B cell (primary cell): ENCODE data around the gene PRMT6. TPM values are rescaled to one million over a fixed set of nuclear protein-coding genes. Genes with fewer than 3 reads are reported as not detected.

Experiments
- ATAC-seq: fragments of 200-7000 bp; cut with Tn5 transposase; one replicate; pipeline ENCODE4 v1.10.0; 2021; ENCODE audit warnings: low read depth, mild to moderate bottlenecking, moderate number of reproducible peaks, moderate library complexity
- CTCF ChIA-PET: fragments of 350-600 bp; sonication (Branson Sonifier 250); formaldehyde crosslinking; loops from one replicate; lab custom pipeline; 2021; ENCODE audit warnings: antibody characterized with exemption, inconsistent platforms; lab: Charles Lee
- POLR2A ChIA-PET: fragments of 350-600 bp; sonication (Branson Sonifier 250); formaldehyde crosslinking; loops from one replicate; lab custom pipeline; 2021; ENCODE audit warnings: antibody characterized with exemption; lab: Charles Lee
- DNase-seq: peaks from one replicate; pipeline ENCODE4 v3.0.0; 2013
- H2AFZ ChIP-seq: 2 replicates; pipeline ENCODE4 v1.6.1; 2012; ENCODE audit warnings: mild to moderate bottlenecking, low read depth, low read length; ENCODE audit not compliant: insufficient read depth, poor library complexity, severe bottlenecking
- H3K27ac ChIP-seq, 2 donors: 1 replicate in 1 of 2; 2 replicates in 1 of 2; pipeline ENCODE4 v1.5.1; 2012 to 2013; ENCODE audit warnings: low read length in 2 of 2, mild to moderate bottlenecking in 2 of 2, moderate library complexity in 1 of 2
- H3K27me3 ChIP-seq, 4 experiments: fragments of 200-600 bp in 1 of 4; sonication (generic) in 1 of 4; replicated peaks in 1 of 4; 1 replicate in 2 of 4; 2 replicates in 2 of 4; pipeline versions ENCODE4 v1.6.1 to v1.7.0; 2013 to 2016; ENCODE audit warnings: low read length in 3 of 4, mild to moderate bottlenecking in 2 of 4, mixed read lengths in 1 of 4, moderate library complexity in 1 of 4; ENCODE audit not compliant: insufficient read depth in 4 of 4, control insufficient read depth in 3 of 4; ENCODE audit errors: control extremely low read depth in 1 of 4
- H3K36me3 ChIP-seq, 2 experiments: replicated peaks in 1 of 2; 1 replicate in 1 of 2; 2 replicates in 1 of 2; pipeline versions ENCODE4 v1.6.1 to v1.7.1; 2013; ENCODE audit warnings: low read length in 1 of 2; ENCODE audit not compliant: insufficient read depth in 2 of 2, control insufficient read depth in 1 of 2; ENCODE audit errors: control extremely low read depth in 1 of 2, extremely low read depth in 1 of 2
- H3K4me1 ChIP-seq, 2 donors: fragments of 200-600 bp in 1 of 2; sonication (generic) in 1 of 2; 1 replicate in 1 of 2; 2 replicates in 1 of 2; pipeline versions ENCODE4 v1.5.1 to v1.6.1; 2013 to 2017; ENCODE audit warnings: low read length in 2 of 2; ENCODE audit not compliant: control insufficient read depth in 2 of 2, insufficient read depth in 2 of 2
- H3K4me2 ChIP-seq: replicated peaks from 2 replicates; pipeline ENCODE3; 2012; ENCODE audit warnings: mild to moderate bottlenecking, low read depth, low read length; ENCODE audit not compliant: poor library complexity, severe bottlenecking
- H3K4me3 ChIP-seq, 5 experiments: fragments of 200-600 bp in 1 of 5; sonication (generic) in 1 of 5; 1 replicate in 3 of 5; 2 replicates in 2 of 5; pipeline versions ENCODE4 v1.5.1 to v1.7.0; 2011 to 2016; ENCODE audit warnings: low read length in 4 of 5, mild to moderate bottlenecking in 4 of 5, low read depth in 2 of 5, control low read depth in 1 of 5, moderate library complexity in 1 of 5; ENCODE audit not compliant: insufficient read depth in 1 of 5; ENCODE audit errors: control extremely low read depth in 1 of 5, extremely low read depth in 1 of 5
- H3K79me2 ChIP-seq: fragments of 200-600 bp; sonication (generic); one replicate; pipeline ENCODE4 v1.6.0; 2016; ENCODE audit warnings: low read length; ENCODE audit not compliant: control insufficient read depth, insufficient read depth
- H3K9ac ChIP-seq: fragments of 200-600 bp; sonication (generic); 2 replicates; pipeline ENCODE4 v1.6.1; 2017; ENCODE audit warnings: mild to moderate bottlenecking, low read length, moderate library complexity
- H3K9me3 ChIP-seq, 3 donors: one replicate each; pipeline versions ENCODE4 v1.6.1 to v1.7.1; 2013; ENCODE audit warnings: low read length in 2 of 3; ENCODE audit not compliant: control insufficient read depth in 2 of 3, insufficient read depth in 1 of 3; ENCODE audit errors: control extremely low read depth in 1 of 3
- H4K20me1 ChIP-seq: 2 replicates; pipeline ENCODE4 v1.6.0; 2012; ENCODE audit warnings: mild to moderate bottlenecking, low read length; ENCODE audit not compliant: insufficient read depth, control insufficient read depth, poor library complexity, severe bottlenecking
- H3K27ac Mint-ChIP-seq: one replicate; pipeline ENCODE4 v1.8.0; 2021; ENCODE audit warnings: mixed read lengths
- H3K27me3 Mint-ChIP-seq: one replicate; pipeline ENCODE4 v1.8.0; 2021; ENCODE audit warnings: mixed read lengths
- H3K4me1 Mint-ChIP-seq: one replicate; pipeline ENCODE4 v1.8.0; 2021; ENCODE audit warnings: mixed read lengths
- H3K4me3 Mint-ChIP-seq: one replicate; pipeline ENCODE4 v1.8.0; 2021; ENCODE audit warnings: mixed read lengths
- H3K9me3 Mint-ChIP-seq: one replicate; pipeline ENCODE4 v1.8.0; 2022; ENCODE audit warnings: mixed read lengths; ENCODE audit not compliant: insufficient read depth
- CTCF ChIP-seq: fragments of 200-600 bp; IDR thresholded peaks from one replicate; pipeline ENCODE4 v1.8.0; 2022; ENCODE audit warnings: antibody characterized with exemption, mild to moderate bottlenecking
- EZH2 ChIP-seq: IDR thresholded peaks from 2 replicates; pipeline ENCODE4 v1.6.1; 2012; ENCODE audit warnings: borderline replicate concordance, low read depth, mild to moderate bottlenecking, moderate library complexity, low read length; ENCODE audit not compliant: insufficient read depth, poor library complexity, severe bottlenecking
- WGBS: methylation state at CpG from one replicate; pipeline ENCODE4 v1.1.5; 2013; ENCODE audit warnings: missing lambda C conversion rate; ENCODE audit not compliant: insufficient coverage; 5-methylcytosine and 5-hydroxymethylcytosine counted together
- intact Hi-C: fragments of 100-400 bp; cut with micrococcal nuclease; formaldehyde crosslinking; loops from one replicate; pipeline ENCODE4 v1.10.0; 2022
- polyA plus RNA-seq: library from polyadenylated mRNA; depleted of rRNA; stranded (reverse); fragments of >200 nt; gene quantifications from 2 replicates; pipeline ENCODE4 v1.2.3, GENCODE V29; 2012
- total RNA-seq, 2 donors: library from RNA; stranded (reverse); fragments of 120-200 nt in 1 of 2; gene quantifications; 1 replicate in 1 of 2; 2 replicates in 1 of 2; pipeline versions ENCODE4 v1.2.3 to v1.2.4, GENCODE V29; 2013 to 2022

The PRMT6 gene
- total and polyA plus RNA-seq, 2 donors (not counting 1 experiment from before 2014, with no cell fraction given) = 6.3 to 21.6 TPM

GRCh38 chr1:107058245-107059032 lies 2.0 kb downstream of the PRMT6 start:
- Mint-ChIP-seq H3K27me3 (no peaks in the 10 kb centered on the region), H3K27ac (peak overlapping the region; percentile 99), H3K4me1 (peaks cover 28% of the 10 kb centered on the region), H3K9me3 (no peaks in the 10 kb centered on the region), H3K4me3 (peak overlapping the region; percentile 99)
- TF ChIP-seq EZH2 (no peak), CTCF (no peak)
- intact Hi-C loops = loop anchor here (10.0 kb wide), 1 partner anchor 906 kb away; the partner anchor contains the start of gene VAV3
- H3K79me2 ChIP-seq = peaks cover 19% of the 10 kb centered on the region
- peaks cover 0 to 4% (median 0%) of the 10 kb centered on the region in 3 donors for H3K9me3 ChIP-seq
- peaks cover 18 to 21% of the 10 kb centered on the region in 2 donors for H3K4me1 ChIP-seq
- H3K27ac ChIP-seq = peak overlapping the region in 1 of 2 donors; percentile 17
- ChIA-PET POLR2A (no interaction called here), CTCF (no interaction called here)
- H3K27me3 ChIP-seq = no peaks in the 10 kb centered on the region
- peak; percentile 15 for DNase-seq
- peak overlapping the region; percentile 98 for H2AFZ ChIP-seq
- H3K9ac ChIP-seq = peak overlapping the region; percentile 87
- WGBS = no CpG with 5 or more reads among the region's 4 CpGs
- ATAC-seq = no peak
- H3K4me2 ChIP-seq = peak overlapping the region; percentile 84
- H3K36me3 ChIP-seq = peaks cover 3 to 11% of the 10 kb centered on the region in 2 experiments
- H4K20me1 ChIP-seq = no peaks in the 10 kb centered on the region
- H3K4me3 ChIP-seq = peak overlapping the region in 2 of 5 experiments; percentile 76 to 78

- Histone ChIP-seq H3K9me3 (no peaks in the 10 kb centered on the region), H3K27ac (no peak overlapping the region), H3K36me3 (peaks cover 3 to 11% of the 10 kb centered on the region in 2 experiments), H3K4me1 (peaks cover 15 to 17% of the 10 kb centered on the region in 2 donors), H4K20me1 (no peaks in the 10 kb centered on the region), H3K27me3 (no peaks in the 10 kb centered on the region), H3K4me3 (no peak overlapping the region), H2AFZ (no peak overlapping the region), H3K4me2 (no peak overlapping the region), H3K9ac (no peak overlapping the region), H3K79me2 (peaks cover 15% of the 10 kb centered on the region)
- Mint-ChIP-seq H3K4me3 (no peak overlapping the region), H3K27ac (no peak overlapping the region), H3K9me3 (no peaks in the 10 kb centered on the region), H3K27me3 (no peaks in the 10 kb centered on the region), H3K4me1 (peaks cover 22% of the 10 kb centered on the region)
- DNase-seq (no peak), ATAC-seq (no peak)
- ChIA-PET POLR2A (no interaction called here), CTCF (no interaction called here)
- WGBS = 89% methylated on average over 2 of the region's 3 CpGs
- TF ChIP-seq CTCF = no peak
- no peak for TF ChIP-seq EZH2
- intact Hi-C loops = no loop called here
These were observed 5.4 kb downstream of the PRMT6 start for GRCh38 chr1:107061886-107062285.
